Measurements from ENCODE around the gene EIF4A2.

DNA sequence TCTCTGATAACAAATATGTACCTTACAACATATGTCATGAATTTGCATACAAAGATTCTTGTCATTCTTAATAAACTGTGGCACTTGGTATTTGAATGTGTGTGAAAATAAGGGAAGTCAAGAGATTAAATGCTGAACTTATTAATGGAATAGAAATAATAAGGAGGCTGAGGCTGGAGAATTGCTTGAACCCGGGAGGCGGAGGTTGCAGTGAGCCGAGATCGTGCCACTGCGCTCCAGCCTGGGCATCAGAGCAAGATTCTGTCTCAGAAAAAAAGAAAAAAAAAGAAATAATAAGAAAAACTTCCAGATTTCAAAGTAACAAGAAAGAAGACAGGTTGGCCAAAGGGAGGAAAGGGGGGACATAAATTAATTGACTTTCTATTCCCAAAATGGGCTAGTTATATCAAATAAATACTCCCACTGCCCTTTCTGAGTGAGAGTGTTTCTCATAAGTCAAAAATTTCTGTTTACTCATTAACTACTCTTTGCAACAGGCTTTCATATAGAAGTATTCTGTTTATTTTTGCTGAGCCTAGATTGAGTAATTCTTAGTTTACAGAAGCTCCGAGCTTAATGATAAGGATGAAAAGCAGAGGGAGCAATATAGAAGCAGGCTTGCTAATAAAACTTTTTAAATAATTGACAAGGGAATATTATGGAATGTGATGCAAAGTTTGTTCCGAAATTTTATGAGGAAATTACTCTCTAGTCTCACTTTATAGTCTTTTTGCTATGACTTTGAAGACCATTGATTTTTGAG lies 40.6 kb upstream of the EIF4A2 start:
- TF ChIP-seq, protein P1, sequence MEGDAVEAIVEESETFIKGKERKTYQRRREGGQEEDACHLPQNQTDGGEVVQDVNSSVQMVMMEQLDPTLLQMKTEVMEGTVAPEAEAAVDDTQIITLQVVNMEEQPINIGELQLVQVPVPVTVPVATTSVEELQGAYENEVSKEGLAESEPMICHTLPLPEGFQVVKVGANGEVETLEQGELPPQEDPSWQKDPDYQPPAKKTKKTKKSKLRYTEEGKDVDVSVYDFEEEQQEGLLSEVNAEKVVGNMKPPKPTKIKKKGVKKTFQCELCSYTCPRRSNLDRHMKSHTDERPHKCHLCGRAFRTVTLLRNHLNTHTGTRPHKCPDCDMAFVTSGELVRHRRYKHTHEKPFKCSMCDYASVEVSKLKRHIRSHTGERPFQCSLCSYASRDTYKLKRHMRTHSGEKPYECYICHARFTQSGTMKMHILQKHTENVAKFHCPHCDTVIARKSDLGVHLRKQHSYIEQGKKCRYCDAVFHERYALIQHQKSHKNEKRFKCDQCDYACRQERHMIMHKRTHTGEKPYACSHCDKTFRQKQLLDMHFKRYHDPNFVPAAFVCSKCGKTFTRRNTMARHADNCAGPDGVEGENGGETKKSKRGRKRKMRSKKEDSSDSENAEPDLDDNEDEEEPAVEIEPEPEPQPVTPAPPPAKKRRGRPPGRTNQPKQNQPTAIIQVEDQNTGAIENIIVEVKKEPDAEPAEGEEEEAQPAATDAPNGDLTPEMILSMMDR (conservative IDR thresholded peaks at IDR 0.05): no peak
- no peak for TF ChIP-seq EZH2 (IDR thresholded peaks at IDR 0.05; ENCODE audit: low read depth)
